H1 (cell line): ENCODE results near the gene SNAP25. TPM values are rescaled to one million over a fixed set of nuclear protein-coding genes. Genes with fewer than 3 reads are reported as not detected.

ENCODE experiments used
- polyA plus RNA-seq, 7 experiments: library from polyadenylated mRNA; depleted of rRNA in 3 of 7; stranded (reverse) in 5 of 7; unstranded in 2 of 7; fragments of >200 nt in 5 of 7; fragments of 200-250 nt in 2 of 7; gene quantifications; 1 replicate in 5 of 7; 2 replicates in 1 of 7; 4 replicates in 1 of 7; pipeline versions ENCODE4 v1.2.1 to v1.2.3, GENCODE V29; 2011 to 2013; ENCODE audit warnings: missing spikeins in 2 of 7, mixed read lengths in 2 of 7
- total RNA-seq: library from RNA; stranded (reverse); fragmentation: NEBNext Ultra II Directional; extraction: Animal tissue kit (Norgen Biotek cat#: 25700); gene quantifications from 2 replicates; pipeline ENCODE4 v1.2.1, GENCODE V29; 2021
- TF ChIP-seq, protein P1 (sequence below), 3 experiments: IDR thresholded peaks; 1 replicate in 2 of 3; 2 replicates in 1 of 3; pipeline versions ENCODE4 v1.5.1 to v1.6.1; 2011; ENCODE audit warnings: low read length in 3 of 3, mild to moderate bottlenecking in 3 of 3, inconsistent platforms in 2 of 3, low read depth in 1 of 3, moderate library complexity in 1 of 3; ENCODE audit not compliant: insufficient read depth in 1 of 3; ENCODE audit errors: control extremely low read depth in 1 of 3

SNAP25 gene
- total and polyA plus RNA-seq, 2 of the 8 experiments (the other 6 are each of a cell fraction or from before 2014, with no cell fraction given), result 0.51 to 0.52 TPM

- TF ChIP-seq, protein P1, sequence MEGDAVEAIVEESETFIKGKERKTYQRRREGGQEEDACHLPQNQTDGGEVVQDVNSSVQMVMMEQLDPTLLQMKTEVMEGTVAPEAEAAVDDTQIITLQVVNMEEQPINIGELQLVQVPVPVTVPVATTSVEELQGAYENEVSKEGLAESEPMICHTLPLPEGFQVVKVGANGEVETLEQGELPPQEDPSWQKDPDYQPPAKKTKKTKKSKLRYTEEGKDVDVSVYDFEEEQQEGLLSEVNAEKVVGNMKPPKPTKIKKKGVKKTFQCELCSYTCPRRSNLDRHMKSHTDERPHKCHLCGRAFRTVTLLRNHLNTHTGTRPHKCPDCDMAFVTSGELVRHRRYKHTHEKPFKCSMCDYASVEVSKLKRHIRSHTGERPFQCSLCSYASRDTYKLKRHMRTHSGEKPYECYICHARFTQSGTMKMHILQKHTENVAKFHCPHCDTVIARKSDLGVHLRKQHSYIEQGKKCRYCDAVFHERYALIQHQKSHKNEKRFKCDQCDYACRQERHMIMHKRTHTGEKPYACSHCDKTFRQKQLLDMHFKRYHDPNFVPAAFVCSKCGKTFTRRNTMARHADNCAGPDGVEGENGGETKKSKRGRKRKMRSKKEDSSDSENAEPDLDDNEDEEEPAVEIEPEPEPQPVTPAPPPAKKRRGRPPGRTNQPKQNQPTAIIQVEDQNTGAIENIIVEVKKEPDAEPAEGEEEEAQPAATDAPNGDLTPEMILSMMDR (IDR thresholded peaks at IDR 0.05; ENCODE audit: control extremely low read depth in 1 of 3, insufficient read depth in 1 of 3, low read depth in 1 of 3, low read length in 3 of 3), result no peak
- TF ChIP-seq, all 59 proteins: peak for 0
Observed at GRCh38 chr20:10201321-10201870, 17.2 kb upstream of the SNAP25 start (continued).
